Sigmoid colon (tissue), 4 donors: ENCODE results near the gene RADIL.

ENCODE experiments used
- EP300 ChIP-seq, 4 donors: sonication (generic); formaldehyde crosslinking; IDR thresholded peaks; one replicate each; pipeline ENCODE4 v1.6.1; 2017; ENCODE audit warnings: antibody characterized with exemption in 4 of 4
- POLR2A ChIP-seq, 2 donors: fragments of 450-650 bp; IDR thresholded peaks; one replicate each; pipeline ENCODE4 v1.6.1; 2016; ENCODE audit warnings: antibody characterized with exemption in 2 of 2, mild to moderate bottlenecking in 2 of 2, moderate library complexity in 2 of 2
- POLR2AphosphoS5 ChIP-seq, 4 donors: sonication (generic); formaldehyde crosslinking; IDR thresholded peaks; one replicate each; pipeline ENCODE4 v1.6.1; 2017; ENCODE audit warnings: antibody characterized with exemption in 4 of 4
- TF ChIP-seq, protein P1 (sequence below), 4 experiments: fragments of 450-650 bp in 3 of 4; fragments of 200-600 bp in 1 of 4; IDR thresholded peaks; one replicate each; pipeline ENCODE4 v1.5.1; 2016 to 2019; ENCODE audit warnings: antibody characterized with exemption in 4 of 4, mild to moderate bottlenecking in 3 of 4, moderate library complexity in 2 of 4

DNA sequence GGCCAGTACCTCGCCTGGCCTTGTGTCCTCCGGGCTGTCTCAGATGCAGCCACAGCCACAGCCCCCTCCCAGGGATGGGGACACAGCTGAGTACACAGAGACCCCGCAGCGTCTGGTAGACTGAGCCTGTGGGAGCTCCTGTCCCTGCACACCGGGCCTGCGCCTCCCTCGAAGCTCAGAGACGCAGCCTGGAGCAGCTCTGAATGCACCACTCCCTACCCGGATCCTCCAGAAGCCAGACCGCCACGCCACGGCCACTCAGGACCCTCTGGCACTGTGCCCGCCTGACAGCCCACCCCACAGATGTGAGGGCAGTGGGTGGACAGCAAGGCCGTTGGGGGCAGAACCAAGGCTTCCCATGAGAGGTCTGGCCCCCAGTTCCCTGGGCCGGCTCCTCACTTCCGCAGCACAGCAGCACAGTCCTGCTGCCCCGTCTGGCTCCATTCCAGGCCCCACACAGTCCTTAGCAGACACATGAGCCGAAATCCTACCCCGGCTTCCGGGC lies 62.5 kb downstream of the RADIL start:
- TF ChIP-seq, protein P1, sequence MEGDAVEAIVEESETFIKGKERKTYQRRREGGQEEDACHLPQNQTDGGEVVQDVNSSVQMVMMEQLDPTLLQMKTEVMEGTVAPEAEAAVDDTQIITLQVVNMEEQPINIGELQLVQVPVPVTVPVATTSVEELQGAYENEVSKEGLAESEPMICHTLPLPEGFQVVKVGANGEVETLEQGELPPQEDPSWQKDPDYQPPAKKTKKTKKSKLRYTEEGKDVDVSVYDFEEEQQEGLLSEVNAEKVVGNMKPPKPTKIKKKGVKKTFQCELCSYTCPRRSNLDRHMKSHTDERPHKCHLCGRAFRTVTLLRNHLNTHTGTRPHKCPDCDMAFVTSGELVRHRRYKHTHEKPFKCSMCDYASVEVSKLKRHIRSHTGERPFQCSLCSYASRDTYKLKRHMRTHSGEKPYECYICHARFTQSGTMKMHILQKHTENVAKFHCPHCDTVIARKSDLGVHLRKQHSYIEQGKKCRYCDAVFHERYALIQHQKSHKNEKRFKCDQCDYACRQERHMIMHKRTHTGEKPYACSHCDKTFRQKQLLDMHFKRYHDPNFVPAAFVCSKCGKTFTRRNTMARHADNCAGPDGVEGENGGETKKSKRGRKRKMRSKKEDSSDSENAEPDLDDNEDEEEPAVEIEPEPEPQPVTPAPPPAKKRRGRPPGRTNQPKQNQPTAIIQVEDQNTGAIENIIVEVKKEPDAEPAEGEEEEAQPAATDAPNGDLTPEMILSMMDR (IDR thresholded peaks at IDR 0.05) = no peak
- TF ChIP-seq POLR2AphosphoS5 (IDR thresholded peaks at IDR 0.05) (no peak), POLR2A (IDR thresholded peaks at IDR 0.05) (no peak), EP300 (IDR thresholded peaks at IDR 0.05) (no peak)
